Stimulated activated naive CD8-positive, alpha-beta T cell treated with anti-CD3 and anti-CD28 coated beads, Interleukin-15, Interleukin-2, amounts not matched to agents 100 U/mL and 50 U/mL, for 24 hours (primary cell): ENCODE measurements around the gene UTS2B.

Source experiments
- ATAC-seq: fragments of 150-1000 bp; cut with Tn5 transposase; one replicate; pipeline ENCODE4 v1.10.0; 2021
- DNase-seq: peaks from one replicate; pipeline ENCODE4 v3.0.0; 2021

The UTS2B gene

GRCh38 chr3:191329654-191330529 is at the start of gene UTS2B:
Gene UTS2B (minus strand): TSS chr3:191330526. CDS start chr3:191282189, 48,337 bp downstream.
- DNase-seq (peak; percentile 11), ATAC-seq (no peak)

GRCh38 chr3:191380001-191380400 is 49.7 kb upstream of the UTS2B start:
- DNase-seq (no peak), ATAC-seq (no peak)

- DNase-seq = no peak
- ATAC-seq = no peak
These were observed 49.1 kb upstream of the UTS2B start for GRCh38 chr3:191379446-191379845.

GRCh38 chr3:191378142-191378812 is 48.0 kb upstream of the UTS2B start:
- no peak for ATAC-seq
- no peak for DNase-seq

GRCh38 chr3:191376516-191377141 is 46.3 kb upstream of the UTS2B start:
- no peak for DNase-seq
- no peak for ATAC-seq

GRCh38 chr3:191373327-191373726 is 43.0 kb upstream of the UTS2B start:
- no peak for DNase-seq
- no peak for ATAC-seq

GRCh38 chr3:191372122-191372521 is 41.8 kb upstream of the UTS2B start:
- ATAC-seq (no peak), DNase-seq (no peak)

- no peak for ATAC-seq
- no peak for DNase-seq
These were observed 39.3 kb upstream of the UTS2B start for GRCh38 chr3:191369616-191370010.

- DNase-seq (no peak), ATAC-seq (no peak)
These were observed 38.7 kb upstream of the UTS2B start for GRCh38 chr3:191368755-191369615.

GRCh38 chr3:191366675-191367074 is 36.3 kb upstream of the UTS2B start:
- ATAC-seq (no peak), DNase-seq (no peak)

- ATAC-seq = no peak
- no peak for DNase-seq
These were observed 32.9 kb upstream of the UTS2B start for GRCh38 chr3:191363221-191363620.

- no peak for ATAC-seq
- DNase-seq = no peak
These were observed 32.3 kb upstream of the UTS2B start for GRCh38 chr3:191362524-191363090.

- DNase-seq = no peak
- no peak for ATAC-seq
These were observed 31.7 kb upstream of the UTS2B start for GRCh38 chr3:191362037-191362436.

GRCh38 chr3:191361456-191361855 is 31.1 kb upstream of the UTS2B start:
- DNase-seq = no peak
- ATAC-seq = no peak

GRCh38 chr3:191360620-191361019 is 30.3 kb upstream of the UTS2B start:
- ATAC-seq (no peak), DNase-seq (no peak)

- ATAC-seq (no peak), DNase-seq (no peak)
These were observed 28.6 kb upstream of the UTS2B start for GRCh38 chr3:191358929-191359328.

GRCh38 chr3:191357909-191358308 is 27.6 kb upstream of the UTS2B start:
- DNase-seq (no peak), ATAC-seq (no peak)

- no peak for DNase-seq
- no peak for ATAC-seq
These were observed 26.5 kb upstream of the UTS2B start for GRCh38 chr3:191356631-191357439.

- DNase-seq = no peak
- ATAC-seq = peak; percentile 49
These were observed 25.1 kb upstream of the UTS2B start for GRCh38 chr3:191355406-191355805.

GRCh38 chr3:191353022-191353777 is 22.9 kb upstream of the UTS2B start:
- ATAC-seq (no peak), DNase-seq (no peak)
